Fibroblast of mammary gland (primary cell): ENCODE data around the gene CCDC158.

Source experiments
- DNase-seq: peaks from one replicate; pipeline ENCODE4 v3.0.0-alpha.2; 2010; ENCODE audit warnings: low read depth
- H3K4me3 ChIP-seq: 2 replicates; pipeline ENCODE4 v1.5.1; 2011; ENCODE audit warnings: low read depth, mild to moderate bottlenecking, low read length, moderate library complexity; ENCODE audit not compliant: control insufficient read depth
- CTCF ChIP-seq: conservative IDR thresholded peaks from 2 replicates; pipeline ENCODE4 v1.5.1; 2011; ENCODE audit warnings: low read depth, low read length, inconsistent platforms; ENCODE audit not compliant: control insufficient read depth, insufficient read depth

The CCDC158 gene

DNA sequence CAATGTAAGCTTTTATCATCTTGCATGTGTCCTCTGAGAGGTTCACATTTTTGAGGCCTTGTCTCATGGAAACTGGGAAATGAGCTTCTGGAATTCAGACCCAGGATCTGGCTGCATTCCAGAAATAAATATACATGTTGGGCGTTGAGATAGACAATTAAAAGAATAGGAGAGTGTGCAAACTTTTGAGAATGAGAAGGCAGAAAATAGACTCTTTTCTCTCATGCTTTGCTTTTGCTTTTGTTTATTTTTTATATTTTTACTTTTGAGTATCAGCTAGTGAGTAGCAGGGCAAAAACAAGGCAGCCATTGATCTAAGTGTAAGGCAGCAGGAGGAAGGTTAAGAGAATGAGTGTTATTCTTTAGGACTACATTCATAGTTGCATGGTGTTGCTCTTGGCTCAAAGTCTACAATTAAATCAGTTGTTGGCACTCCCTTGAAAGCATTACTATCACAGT is 26.5 kb upstream of the CCDC158 start:
- no peak overlapping the region for H3K4me3 ChIP-seq
- no peak for DNase-seq

DNA sequence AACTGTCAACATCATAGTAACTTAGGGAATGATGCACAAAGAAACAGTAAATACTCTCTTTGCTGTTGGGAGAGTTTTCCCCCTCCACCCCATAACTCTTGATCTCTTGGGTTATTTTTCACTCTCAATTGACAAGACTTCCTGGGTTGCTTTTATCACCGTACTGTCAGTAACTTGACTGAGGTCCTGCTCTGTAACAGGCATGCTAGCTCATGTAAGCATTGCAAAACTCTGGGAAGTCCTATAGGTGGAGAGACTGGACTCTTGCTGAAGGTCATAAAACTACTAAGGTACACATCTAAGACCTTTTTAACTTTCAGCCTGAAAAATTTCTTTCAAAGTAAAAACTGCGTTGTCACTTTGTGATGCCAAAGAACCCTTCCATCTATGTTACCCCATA is 25.0 kb upstream of the CCDC158 start:
- no peak for TF ChIP-seq CTCF
- DNase-seq = no peak
- no peak overlapping the region for H3K4me3 ChIP-seq

More for the DNA sequence above, 26.5 kb upstream of the CCDC158 start:
- no peak for TF ChIP-seq CTCF

DNA sequence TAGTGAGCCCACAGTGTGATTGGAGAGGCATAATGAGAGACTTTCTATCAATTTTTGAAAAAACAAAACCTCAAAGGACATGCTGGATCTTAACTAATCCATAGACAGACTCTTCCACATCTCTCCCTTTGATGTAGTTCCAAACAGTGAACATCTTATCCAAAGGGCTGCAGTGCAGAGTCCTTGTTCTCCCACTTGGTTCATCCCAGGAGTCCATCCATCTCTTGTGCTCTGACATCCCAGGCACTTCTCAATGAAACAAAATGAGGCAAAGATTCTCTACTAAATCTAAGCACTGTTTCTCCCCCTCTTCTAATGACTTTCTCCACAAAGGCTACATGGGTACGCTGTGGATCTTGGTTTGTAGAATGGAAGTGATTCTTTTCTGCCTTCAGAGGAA is 22.4 kb upstream of the CCDC158 start:
- TF ChIP-seq CTCF = no peak
- no peak overlapping the region for H3K4me3 ChIP-seq
- no peak for DNase-seq

- no peak for DNase-seq
- no peak for TF ChIP-seq CTCF
- no peak overlapping the region for H3K4me3 ChIP-seq
Observed at GRCh38 chr4:76442807-76443206, 21.9 kb upstream of the CCDC158 start.

DNA sequence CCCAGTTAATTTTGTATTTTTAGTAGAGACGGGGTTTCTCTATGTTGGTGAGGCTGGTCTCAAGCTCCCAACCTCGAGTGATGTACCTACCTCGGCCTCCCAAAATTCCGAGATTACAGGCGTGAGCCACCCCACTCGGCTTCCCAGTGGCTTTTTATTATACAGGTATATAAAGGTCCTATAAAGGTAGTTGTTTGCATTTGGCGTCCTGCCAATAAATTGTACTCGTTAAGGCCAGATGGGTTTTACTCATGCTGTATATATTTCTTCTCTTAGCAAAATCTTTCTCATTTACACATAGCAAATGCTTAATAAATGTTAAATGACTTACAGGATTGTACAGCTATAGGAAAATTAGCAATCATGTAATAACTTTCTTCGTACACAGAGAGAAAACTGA is 20.9 kb upstream of the CCDC158 start:
- H3K4me3 ChIP-seq = no peak overlapping the region
- TF ChIP-seq CTCF = no peak
- DNase-seq = no peak

- no peak for TF ChIP-seq CTCF
- no peak for DNase-seq
- H3K4me3 ChIP-seq = no peak overlapping the region
Observed at GRCh38 chr4:76439491-76439890, 18.6 kb upstream of the CCDC158 start.
